ENCODE measurements around the gene ECHDC3.

DNA sequence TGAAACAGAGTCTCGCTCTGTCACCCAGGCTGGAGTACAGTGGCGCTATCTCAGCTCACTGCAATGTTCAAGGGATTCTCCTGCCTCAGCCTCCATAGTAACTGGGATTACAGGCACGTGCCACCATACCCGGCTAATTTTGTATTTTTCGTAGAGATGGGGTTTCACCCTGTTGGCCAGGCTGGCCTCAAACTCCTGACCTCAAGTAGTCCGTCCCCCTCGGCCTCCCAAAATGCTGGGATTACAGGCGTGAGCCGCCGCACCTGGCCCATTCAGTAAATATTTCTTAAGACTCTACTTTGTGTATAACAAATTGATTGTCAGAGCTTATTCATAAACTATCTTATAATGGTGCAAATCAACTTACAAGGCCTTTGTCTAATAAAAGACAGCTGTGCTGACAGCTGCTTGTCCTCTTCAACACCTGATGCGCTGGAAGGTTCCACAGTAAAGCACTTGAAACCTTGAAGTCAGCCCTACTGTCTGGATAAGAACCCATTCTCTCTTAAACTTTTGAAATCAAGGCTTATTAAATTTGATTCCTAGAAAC, 14.7 kb downstream of the ECHDC3 start:
- TF ChIP-seq EP300 (IDR thresholded peaks at IDR 0.05), result no peak
- TF ChIP-seq, protein P1, sequence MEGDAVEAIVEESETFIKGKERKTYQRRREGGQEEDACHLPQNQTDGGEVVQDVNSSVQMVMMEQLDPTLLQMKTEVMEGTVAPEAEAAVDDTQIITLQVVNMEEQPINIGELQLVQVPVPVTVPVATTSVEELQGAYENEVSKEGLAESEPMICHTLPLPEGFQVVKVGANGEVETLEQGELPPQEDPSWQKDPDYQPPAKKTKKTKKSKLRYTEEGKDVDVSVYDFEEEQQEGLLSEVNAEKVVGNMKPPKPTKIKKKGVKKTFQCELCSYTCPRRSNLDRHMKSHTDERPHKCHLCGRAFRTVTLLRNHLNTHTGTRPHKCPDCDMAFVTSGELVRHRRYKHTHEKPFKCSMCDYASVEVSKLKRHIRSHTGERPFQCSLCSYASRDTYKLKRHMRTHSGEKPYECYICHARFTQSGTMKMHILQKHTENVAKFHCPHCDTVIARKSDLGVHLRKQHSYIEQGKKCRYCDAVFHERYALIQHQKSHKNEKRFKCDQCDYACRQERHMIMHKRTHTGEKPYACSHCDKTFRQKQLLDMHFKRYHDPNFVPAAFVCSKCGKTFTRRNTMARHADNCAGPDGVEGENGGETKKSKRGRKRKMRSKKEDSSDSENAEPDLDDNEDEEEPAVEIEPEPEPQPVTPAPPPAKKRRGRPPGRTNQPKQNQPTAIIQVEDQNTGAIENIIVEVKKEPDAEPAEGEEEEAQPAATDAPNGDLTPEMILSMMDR (IDR thresholded peaks at IDR 0.05), result no peak
- TF ChIP-seq POLR2A (IDR thresholded peaks at IDR 0.05), result no peak
